Mesendoderm (in vitro differentiated cells): ENCODE measurements around the gene RAP1GAP2.
A peak's percentile ranks its signal among the peaks of the same experiment; 100 is the strongest.

ENCODE experiments used
- DNase-seq: peaks from one replicate; pipeline ENCODE4 v3.0.0; 2013
- H2AK5ac ChIP-seq: 2 replicates; pipeline ENCODE4 v1.6.1; 2013; ENCODE audit warnings: low read length, inconsistent platforms
- H2BK120ac ChIP-seq: 2 replicates; pipeline ENCODE4 v1.6.1; 2013; ENCODE audit warnings: low read depth, mild to moderate bottlenecking, low read length, moderate library complexity, mixed read lengths
- H2BK15ac ChIP-seq: replicated peaks from 2 replicates; pipeline ENCODE4 v1.6.1; 2013; ENCODE audit warnings: low read depth, mild to moderate bottlenecking, moderate library complexity
- H2BK5ac ChIP-seq: 2 replicates; pipeline ENCODE4 v1.6.1; 2013; ENCODE audit warnings: low read length, inconsistent platforms
- H3K18ac ChIP-seq: 2 replicates; pipeline ENCODE4 v1.6.1; 2013; ENCODE audit warnings: mild to moderate bottlenecking, low read length, mixed read lengths
- H3K23ac ChIP-seq: one replicate; pipeline ENCODE4 v1.6.1; 2013; ENCODE audit warnings: low read length
- H3K27ac ChIP-seq: 2 replicates; pipeline ENCODE4 v1.5.1; 2013; ENCODE audit warnings: low read depth, mild to moderate bottlenecking, inconsistent platforms, low read length, moderate library complexity
- H3K27me3 ChIP-seq: 2 replicates; pipeline ENCODE4 v1.6.1; 2013; ENCODE audit warnings: low read length, control low read depth, mild to moderate bottlenecking, inconsistent platforms; ENCODE audit not compliant: insufficient read depth, poor library complexity
- H3K36me3 ChIP-seq: 2 replicates; pipeline ENCODE4 v1.6.1; 2013; ENCODE audit warnings: low read length, inconsistent platforms; ENCODE audit not compliant: control insufficient read depth, insufficient read depth
- H3K4ac ChIP-seq: one replicate; pipeline ENCODE4 v1.6.1; 2013; ENCODE audit warnings: low read depth, mild to moderate bottlenecking, low read length, moderate library complexity
- H3K4me1 ChIP-seq: 2 replicates; pipeline ENCODE4 v1.6.1; 2013; ENCODE audit warnings: low read depth, low read length, inconsistent platforms; ENCODE audit not compliant: control insufficient read depth
- H3K4me2 ChIP-seq: 2 replicates; pipeline ENCODE4 v1.6.1; 2013; ENCODE audit warnings: low read length
- H3K4me3 ChIP-seq: 2 replicates; pipeline ENCODE4 v1.5.1; 2013; ENCODE audit warnings: mild to moderate bottlenecking, low read length
- H3K56ac ChIP-seq: one replicate; pipeline ENCODE4 v1.6.1; 2013; ENCODE audit warnings: low read length
- H3K79me1 ChIP-seq: 2 replicates; pipeline ENCODE4 v1.6.1; 2013; ENCODE audit warnings: low read length, inconsistent platforms
- H3K79me2 ChIP-seq: 2 replicates; pipeline ENCODE4 v1.6.1; 2013; ENCODE audit warnings: mild to moderate bottlenecking, low read length; ENCODE audit not compliant: control insufficient read depth, insufficient read depth
- H3K9ac ChIP-seq: 2 replicates; pipeline ENCODE4 v1.6.1; 2013; ENCODE audit warnings: low read length, inconsistent platforms
- H4K5ac ChIP-seq: one replicate; pipeline ENCODE4 v1.6.1; 2013; ENCODE audit warnings: low read length
- H4K8ac ChIP-seq: one replicate; pipeline ENCODE4 v1.6.1; 2013; ENCODE audit warnings: low read depth, mild to moderate bottlenecking, control low read depth, low read length, moderate library complexity
- WGBS: extraction: QIAGEN DNeasy Blood & Tissue Kit; methylation state at CpG from one replicate; pipeline ENCODE4 v1.1.7; 2013; ENCODE audit warnings: low lambda C conversion rate, missing lambda C conversion rate; ENCODE audit not compliant: insufficient coverage; ENCODE audit errors: extremely low coverage; 5-methylcytosine and 5-hydroxymethylcytosine counted together

RAP1GAP2 gene

DNA sequence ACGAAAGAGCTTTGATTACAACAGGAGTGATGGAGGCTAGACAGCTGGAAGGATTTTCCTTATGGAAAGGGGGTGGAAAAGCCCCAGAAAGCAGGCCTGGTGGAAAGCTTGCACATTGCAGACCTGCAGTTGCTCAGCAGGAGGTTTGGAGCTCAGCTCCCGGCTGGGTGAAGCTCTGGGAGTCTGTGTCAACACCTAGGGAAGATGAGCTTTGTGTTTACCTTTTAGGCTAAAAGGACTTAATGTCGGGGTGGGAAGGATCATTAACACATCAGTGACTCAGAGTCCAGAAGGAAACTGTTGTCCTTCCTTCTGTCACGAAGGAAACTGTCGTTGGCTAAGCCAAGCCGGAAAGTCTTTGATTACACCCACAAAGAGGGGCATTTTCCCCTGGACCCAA is 48.2 kb downstream of the RAP1GAP2 start:
- H3K18ac ChIP-seq: no peak overlapping the region
- H3K4me1 ChIP-seq: peaks cover 4% of the 10 kb centered on the region
- no peak overlapping the region for H3K4me3 ChIP-seq
- no peak overlapping the region for H2BK15ac ChIP-seq
- H3K9ac ChIP-seq: no peak overlapping the region
- H3K27ac ChIP-seq: no peak overlapping the region
- no peaks in the 10 kb centered on the region for H3K27me3 ChIP-seq
- H3K56ac ChIP-seq: no peak overlapping the region
- no CpG with 5 or more reads among the region's 6 CpGs for WGBS
- H3K36me3 ChIP-seq: no peaks in the 10 kb centered on the region
- H3K4ac ChIP-seq: no peak overlapping the region
- H3K4me2 ChIP-seq: no peak overlapping the region
- H2AK5ac ChIP-seq: no peak overlapping the region
- DNase-seq: peak; percentile 72
- H3K79me2 ChIP-seq: no peaks in the 10 kb centered on the region
- H4K8ac ChIP-seq: no peak overlapping the region
- H3K79me1 ChIP-seq: no peaks in the 10 kb centered on the region
- H2BK5ac ChIP-seq: no peak overlapping the region
- H2BK120ac ChIP-seq: no peak overlapping the region
- no peak overlapping the region for H3K23ac ChIP-seq
- no peak overlapping the region for H4K5ac ChIP-seq

DNA sequence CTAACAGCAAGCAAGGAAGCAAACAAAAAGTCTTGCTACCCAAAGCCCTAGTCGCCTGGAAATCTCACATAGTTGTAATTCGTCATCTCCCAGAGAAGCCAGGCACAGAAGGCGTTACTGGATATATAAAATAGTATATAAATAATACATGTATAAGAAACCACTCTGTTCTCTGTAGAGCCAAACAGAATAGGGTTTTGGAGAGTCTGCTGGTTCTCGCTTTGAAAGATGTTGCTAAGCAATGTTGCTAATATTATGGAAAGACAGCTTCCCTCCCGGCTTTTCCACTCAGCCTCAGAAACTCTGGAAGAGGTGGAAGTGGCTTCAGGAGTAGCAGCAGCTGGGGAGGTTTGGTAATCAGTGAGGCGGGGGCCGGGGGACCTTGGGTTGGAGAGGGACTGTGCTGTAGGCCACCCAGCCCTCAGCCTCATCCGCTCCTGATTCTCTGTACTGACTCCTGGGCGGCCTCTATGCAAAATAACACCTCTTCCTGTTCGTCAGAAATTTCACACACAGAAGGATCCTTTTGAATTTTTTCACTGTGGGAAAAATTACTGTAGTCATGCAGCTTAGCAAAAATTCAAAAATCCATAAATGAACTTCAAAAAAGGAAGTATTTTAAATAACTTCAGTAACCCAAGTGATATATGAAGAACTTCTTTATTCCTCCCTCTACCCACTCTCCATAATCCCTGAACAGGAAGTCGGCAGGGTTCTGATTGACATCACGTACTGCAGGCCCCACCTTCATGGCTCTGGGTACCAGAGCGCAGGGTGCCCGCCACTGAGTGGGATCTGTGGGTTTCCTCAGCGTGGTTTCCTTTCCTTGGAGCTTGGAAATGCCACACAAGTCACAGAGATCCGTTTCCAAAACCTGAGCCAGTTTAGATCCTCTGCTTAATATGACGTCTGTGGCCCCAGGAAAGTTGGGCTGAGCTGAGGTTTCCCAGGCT is 51.4 kb downstream of the RAP1GAP2 start:
- WGBS: no CpG with 5 or more reads among the region's 17 CpGs
- no peak for DNase-seq

GRCh38 chr17:2849327-2849670 is 53.1 kb downstream of the RAP1GAP2 start:
- Histone ChIP-seq H2BK5ac (no peak overlapping the region), H3K18ac (no peak overlapping the region), H3K23ac (no peak overlapping the region), H3K4me1 (peaks cover 4% of the 10 kb centered on the region), H3K9ac (no peak overlapping the region), H2BK15ac (no peak overlapping the region), H3K4me2 (no peak overlapping the region), H3K36me3 (no peaks in the 10 kb centered on the region), H2BK120ac (no peak overlapping the region), H3K79me1 (no peaks in the 10 kb centered on the region), H2AK5ac (no peak overlapping the region), H4K8ac (no peak overlapping the region), H3K27me3 (no peaks in the 10 kb centered on the region), H3K27ac (no peak overlapping the region), H4K5ac (no peak overlapping the region), H3K79me2 (peaks cover 4% of the 10 kb centered on the region), H3K4ac (no peak overlapping the region), H3K56ac (peak overlapping the region; percentile 42), H3K4me3 (no peak overlapping the region)
- DNase-seq: no peak
- WGBS: no CpG with 5 or more reads among the region's 13 CpGs

More for the DNA sequence above, 51.4 kb downstream of the RAP1GAP2 start:
- Histone ChIP-seq H2AK5ac (peak overlapping the region; percentile 14), H3K36me3 (no peaks in the 10 kb centered on the region), H3K56ac (peak overlapping the region; percentile 50), H2BK5ac (no peak overlapping the region), H3K27me3 (no peaks in the 10 kb centered on the region), H2BK15ac (no peak overlapping the region), H3K79me2 (no peaks in the 10 kb centered on the region), H2BK120ac (no peak overlapping the region), H3K27ac (peak overlapping the region; percentile 9), H3K4me3 (no peak overlapping the region), H3K23ac (no peak overlapping the region), H3K4me2 (no peak overlapping the region), H3K4me1 (peaks cover 4% of the 10 kb centered on the region), H3K79me1 (no peaks in the 10 kb centered on the region), H3K18ac (peak overlapping the region; percentile 2), H3K4ac (peak overlapping the region; percentile 46), H4K8ac (no peak overlapping the region), H4K5ac (peak overlapping the region; percentile 81), H3K9ac (peak overlapping the region; percentile 24)

DNA sequence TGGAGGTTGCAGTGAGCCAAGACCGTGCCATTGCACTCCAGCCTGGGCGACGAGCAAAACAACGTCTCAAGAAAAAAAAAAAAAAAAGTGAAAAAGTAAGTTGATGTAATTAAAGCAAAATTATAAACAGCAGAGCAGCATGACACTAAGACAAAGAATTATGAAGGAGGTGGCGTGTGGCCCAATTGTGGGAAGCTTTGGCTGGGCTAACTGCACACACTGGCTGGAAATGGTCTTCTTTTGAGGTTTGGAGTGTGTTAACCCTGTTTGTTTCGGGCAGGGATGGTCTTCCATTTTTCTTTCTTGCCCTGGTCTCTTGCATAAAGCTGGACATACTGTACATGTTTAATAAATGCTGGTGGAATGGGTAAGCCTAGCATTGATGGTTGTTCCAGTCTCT is 54.8 kb downstream of the RAP1GAP2 start:
- H3K79me1 ChIP-seq: peaks cover 3% of the 10 kb centered on the region
- no CpG with 5 or more reads among the region's 6 CpGs for WGBS
- no peaks in the 10 kb centered on the region for H3K36me3 ChIP-seq
- no peak overlapping the region for H2BK5ac ChIP-seq
- no peak overlapping the region for H4K8ac ChIP-seq
- no peak overlapping the region for H4K5ac ChIP-seq
- no peak overlapping the region for H3K4me3 ChIP-seq
- no peak overlapping the region for H2BK120ac ChIP-seq
- no peak overlapping the region for H3K4me2 ChIP-seq
- H2BK15ac ChIP-seq: no peak overlapping the region
- no peaks in the 10 kb centered on the region for H3K27me3 ChIP-seq
- H3K56ac ChIP-seq: no peak overlapping the region
- H2AK5ac ChIP-seq: peak overlapping the region; percentile 62
- H3K4me1 ChIP-seq: peaks cover 6% of the 10 kb centered on the region
- no peak for DNase-seq
- no peak overlapping the region for H3K9ac ChIP-seq
- peaks cover 15% of the 10 kb centered on the region for H3K79me2 ChIP-seq
- no peak overlapping the region for H3K4ac ChIP-seq
- no peak overlapping the region for H3K27ac ChIP-seq
- H3K23ac ChIP-seq: peak overlapping the region; percentile 50
- no peak overlapping the region for H3K18ac ChIP-seq

- H3K4me1 ChIP-seq: peaks cover 6% of the 10 kb centered on the region
- H3K56ac ChIP-seq: no peak overlapping the region
- no peak overlapping the region for H3K18ac ChIP-seq
- no CpG with 5 or more reads among the region's 4 CpGs for WGBS
- no peak overlapping the region for H3K23ac ChIP-seq
- no peak for DNase-seq
- H2AK5ac ChIP-seq: no peak overlapping the region
- no peaks in the 10 kb centered on the region for H3K27me3 ChIP-seq
- H3K79me1 ChIP-seq: peaks cover 6% of the 10 kb centered on the region
- H4K5ac ChIP-seq: no peak overlapping the region
- no peak overlapping the region for H2BK120ac ChIP-seq
- H3K9ac ChIP-seq: no peak overlapping the region
- H3K79me2 ChIP-seq: peaks cover 21% of the 10 kb centered on the region
- H3K4me2 ChIP-seq: no peak overlapping the region
- no peaks in the 10 kb centered on the region for H3K36me3 ChIP-seq
- H2BK5ac ChIP-seq: no peak overlapping the region
- no peak overlapping the region for H3K27ac ChIP-seq
- no peak overlapping the region for H2BK15ac ChIP-seq
- no peak overlapping the region for H3K4ac ChIP-seq
- no peak overlapping the region for H4K8ac ChIP-seq
- no peak overlapping the region for H3K4me3 ChIP-seq
These were observed 55.4 kb downstream of the RAP1GAP2 start for GRCh38 chr17:2851615-2852014.
